WERI-Rb-1 (cell line): ENCODE results near the gene IGDCC3.
"Not testable (repeated sequence)": the region's sequence is repeated elsewhere in the genome, so short reads cannot be mapped to it uniquely, and the experiment has no call there.

ENCODE experiments used
- DNase-seq: peaks from one replicate; pipeline ENCODE4 v3.0.0-alpha.2; 2020
- H3K27ac ChIP-seq: fragments of 250-450 bp; sonication (Bioruptor Pico); 2 replicates; pipeline ENCODE4 v1.5.1; 2020; ENCODE audit warnings: mild to moderate bottlenecking, moderate library complexity
- H3K27me3 ChIP-seq: fragments of 250-450 bp; sonication (Bioruptor Pico); 2 replicates; pipeline ENCODE4 v1.5.1; 2021; ENCODE audit warnings: mild to moderate bottlenecking, low read depth, moderate library complexity; ENCODE audit not compliant: insufficient read depth, severe bottlenecking
- H3K36me3 ChIP-seq: fragments of 250-450 bp; sonication (Bioruptor Pico); 2 replicates; pipeline ENCODE4 v1.5.1; 2020; ENCODE audit warnings: mild to moderate bottlenecking, moderate library complexity
- H3K4me3 ChIP-seq: 2 replicates; pipeline ENCODE4 v1.5.1; 2011; ENCODE audit warnings: low read depth, mild to moderate bottlenecking, control low read depth, low read length
- H3K9me3 ChIP-seq: fragments of 250-450 bp; sonication (Bioruptor Pico); 2 replicates; pipeline ENCODE4 v1.5.1; 2021; ENCODE audit warnings: mild to moderate bottlenecking, moderate library complexity; ENCODE audit not compliant: severe bottlenecking
- TF ChIP-seq, protein P1 (sequence below): IDR thresholded peaks from 2 replicates; pipeline ENCODE4 v1.5.1; 2011; ENCODE audit warnings: low read depth, mild to moderate bottlenecking, control low read depth, inconsistent platforms, low read length

IGDCC3 gene

DNA sequence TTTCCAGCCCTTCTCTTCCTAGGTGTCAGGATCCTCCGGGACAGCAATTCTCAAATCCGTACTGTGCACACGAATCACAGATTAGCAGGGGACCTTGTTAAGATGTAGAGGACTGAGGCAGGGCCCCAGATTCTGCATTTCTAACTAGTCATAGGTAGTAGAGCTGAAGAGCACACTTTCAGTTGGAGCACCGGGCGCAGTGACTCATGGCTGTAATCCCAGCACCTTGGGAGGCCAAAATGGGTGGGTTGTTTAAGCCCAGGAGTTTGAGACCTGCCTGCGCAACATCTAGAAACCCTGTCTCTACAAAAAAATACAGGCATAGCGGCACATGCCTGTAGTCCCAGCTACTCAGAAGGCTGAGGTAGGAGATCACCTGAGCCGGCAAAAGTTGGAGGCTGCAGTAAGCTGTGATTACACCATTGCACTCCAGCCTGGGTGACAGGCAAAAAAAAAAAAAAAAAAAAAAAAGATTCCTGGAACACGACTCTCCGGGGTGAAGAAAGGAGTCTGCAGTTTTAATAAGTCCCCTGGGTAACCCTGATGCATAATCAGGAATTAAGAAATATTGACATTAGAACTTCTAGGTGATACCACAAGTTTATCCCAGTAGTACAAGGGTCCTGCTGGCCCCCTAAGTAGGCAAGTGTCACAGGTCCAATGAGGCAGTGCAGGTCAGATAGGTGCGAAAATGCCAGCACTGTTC, 21.4 kb upstream of the IGDCC3 start:
- DNase-seq = no peak
- TF ChIP-seq, protein P1, sequence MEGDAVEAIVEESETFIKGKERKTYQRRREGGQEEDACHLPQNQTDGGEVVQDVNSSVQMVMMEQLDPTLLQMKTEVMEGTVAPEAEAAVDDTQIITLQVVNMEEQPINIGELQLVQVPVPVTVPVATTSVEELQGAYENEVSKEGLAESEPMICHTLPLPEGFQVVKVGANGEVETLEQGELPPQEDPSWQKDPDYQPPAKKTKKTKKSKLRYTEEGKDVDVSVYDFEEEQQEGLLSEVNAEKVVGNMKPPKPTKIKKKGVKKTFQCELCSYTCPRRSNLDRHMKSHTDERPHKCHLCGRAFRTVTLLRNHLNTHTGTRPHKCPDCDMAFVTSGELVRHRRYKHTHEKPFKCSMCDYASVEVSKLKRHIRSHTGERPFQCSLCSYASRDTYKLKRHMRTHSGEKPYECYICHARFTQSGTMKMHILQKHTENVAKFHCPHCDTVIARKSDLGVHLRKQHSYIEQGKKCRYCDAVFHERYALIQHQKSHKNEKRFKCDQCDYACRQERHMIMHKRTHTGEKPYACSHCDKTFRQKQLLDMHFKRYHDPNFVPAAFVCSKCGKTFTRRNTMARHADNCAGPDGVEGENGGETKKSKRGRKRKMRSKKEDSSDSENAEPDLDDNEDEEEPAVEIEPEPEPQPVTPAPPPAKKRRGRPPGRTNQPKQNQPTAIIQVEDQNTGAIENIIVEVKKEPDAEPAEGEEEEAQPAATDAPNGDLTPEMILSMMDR = no peak
- Histone ChIP-seq H3K27ac (no peak overlapping the region), H3K27me3 (no peaks in the 10 kb centered on the region), H3K4me3 (no peak overlapping the region), H3K36me3 (peaks cover 8% of the 10 kb centered on the region; the same call in 1 of the 2 replicates), H3K9me3 (no peaks in the 10 kb centered on the region)

GRCh38 chr15:65398486-65398885, 20.7 kb upstream of the IGDCC3 start:
- not testable (repeated sequence) for DNase-seq, H3K27ac ChIP-seq, H3K27me3 ChIP-seq, H3K4me3 ChIP-seq, H3K9me3 ChIP-seq, H3K36me3 ChIP-seq

DNA sequence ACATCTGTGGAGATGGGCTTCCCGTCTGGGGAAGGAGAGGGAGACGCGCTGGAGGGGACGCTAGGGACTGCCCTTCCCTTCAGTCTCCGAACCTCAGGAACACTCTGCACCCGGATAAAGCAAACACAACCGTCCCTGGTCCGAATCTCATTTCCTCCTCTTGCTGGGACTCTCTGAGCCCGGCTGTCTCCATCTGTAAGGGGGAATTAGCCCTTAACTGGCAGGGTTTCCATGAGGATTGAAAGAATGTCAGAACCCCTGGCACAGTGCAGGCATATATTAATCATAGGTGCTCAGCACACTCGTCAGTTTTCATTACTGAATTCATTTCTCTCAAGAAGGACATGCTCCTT, 19.1 kb upstream of the IGDCC3 start:
- H3K4me3 ChIP-seq = no peak overlapping the region
- no peaks in the 10 kb centered on the region for H3K27me3 ChIP-seq
- peaks cover 8% of the 10 kb centered on the region for H3K36me3 ChIP-seq
- no peak overlapping the region for H3K27ac ChIP-seq
- no peak for DNase-seq
- TF ChIP-seq, protein P1 = no peak
- H3K9me3 ChIP-seq = no peaks in the 10 kb centered on the region

DNA sequence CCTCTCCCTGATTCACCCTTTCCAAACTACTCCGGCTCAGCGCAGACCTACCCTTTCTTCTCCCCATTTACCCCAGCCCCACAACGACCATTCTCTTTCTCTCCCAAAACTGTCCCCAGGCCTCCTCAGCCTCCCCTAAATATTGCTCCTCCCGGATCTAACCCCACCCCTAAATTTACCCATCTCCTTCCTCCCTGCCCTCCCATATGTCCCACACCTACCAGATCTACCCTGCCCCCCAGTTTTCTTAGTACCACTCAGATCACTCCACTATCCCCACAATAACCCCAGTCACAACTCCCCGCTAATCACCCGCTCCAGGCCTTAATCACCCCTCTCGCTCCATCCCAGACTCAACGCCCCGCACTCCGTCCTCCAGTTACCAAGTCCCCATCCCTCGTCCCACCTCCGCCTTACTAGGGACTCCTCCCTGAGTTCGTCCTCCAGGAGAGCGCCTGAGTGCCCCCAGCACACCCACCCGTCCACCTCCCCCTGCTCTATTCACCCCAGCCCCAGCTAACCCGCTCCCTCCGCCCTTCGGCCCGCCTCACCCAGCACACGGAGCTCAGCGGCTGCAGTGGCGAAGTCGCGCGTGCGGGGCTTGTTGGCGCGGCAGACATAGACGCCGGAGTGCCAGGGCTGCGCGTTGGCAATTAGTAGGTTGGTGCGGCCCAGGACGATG, 18.6 kb upstream of the IGDCC3 start:
- no peak for DNase-seq
- TF ChIP-seq, protein P1 = no peak
- peaks cover 11% of the 10 kb centered on the region for H3K36me3 ChIP-seq
- H3K27ac ChIP-seq = no peak overlapping the region
- H3K4me3 ChIP-seq = no peak overlapping the region
- H3K27me3 ChIP-seq = no peaks in the 10 kb centered on the region
- H3K9me3 ChIP-seq = no peaks in the 10 kb centered on the region

- Histone ChIP-seq H3K36me3 (peaks cover 15% of the 10 kb centered on the region), H3K9me3 (no peaks in the 10 kb centered on the region), H3K27ac (no peak overlapping the region), H3K27me3 (no peaks in the 10 kb centered on the region), H3K4me3 (no peak overlapping the region)
- no peak for DNase-seq
- TF ChIP-seq, protein P1 = no peak
Observed at GRCh38 chr15:65395567-65396202, 17.9 kb upstream of the IGDCC3 start.

DNA sequence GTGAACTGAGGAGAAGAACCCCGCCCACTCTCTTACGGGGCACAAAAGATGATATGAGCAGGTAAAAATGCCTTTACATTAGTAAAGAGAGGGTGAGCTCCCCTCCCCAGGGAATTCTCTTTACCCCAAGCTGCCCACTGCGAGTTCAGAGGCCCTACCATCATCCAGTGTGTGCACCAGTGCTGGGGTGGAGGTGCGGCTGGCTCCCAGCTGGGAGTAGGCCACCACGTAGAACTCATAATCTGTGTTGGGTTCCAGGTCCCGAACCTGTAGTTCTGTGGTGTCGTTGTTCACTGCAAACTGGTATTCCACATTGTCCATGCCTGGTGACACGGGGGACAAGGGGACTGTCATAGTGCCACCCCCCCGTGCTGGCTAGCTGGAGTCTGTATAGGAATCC, 17.1 kb upstream of the IGDCC3 start:
- H3K4me3 ChIP-seq = no peak overlapping the region
- no peak overlapping the region for H3K27ac ChIP-seq
- no peaks in the 10 kb centered on the region for H3K9me3 ChIP-seq
- H3K27me3 ChIP-seq = no peaks in the 10 kb centered on the region
- no peak for DNase-seq
- TF ChIP-seq, protein P1 = no peak
- peaks cover 20% of the 10 kb centered on the region for H3K36me3 ChIP-seq
